GM18505 (cell line): ENCODE data around the gene UBE3A.

Experiments
- ATAC-seq: cut with Tn5 transposase; IDR thresholded peaks from one replicate; pipeline ENCODE4 v1.9.1; 2021; ENCODE audit not compliant: unreplicated experiment
- POLR2A ChIP-seq: IDR thresholded peaks from 4 replicates; pipeline ENCODE4 v1.6.1; 2011; ENCODE audit warnings: borderline replicate concordance; ENCODE audit not compliant: insufficient read depth, insufficient read length; ENCODE audit errors: extremely low read depth

The UBE3A gene

DNA sequence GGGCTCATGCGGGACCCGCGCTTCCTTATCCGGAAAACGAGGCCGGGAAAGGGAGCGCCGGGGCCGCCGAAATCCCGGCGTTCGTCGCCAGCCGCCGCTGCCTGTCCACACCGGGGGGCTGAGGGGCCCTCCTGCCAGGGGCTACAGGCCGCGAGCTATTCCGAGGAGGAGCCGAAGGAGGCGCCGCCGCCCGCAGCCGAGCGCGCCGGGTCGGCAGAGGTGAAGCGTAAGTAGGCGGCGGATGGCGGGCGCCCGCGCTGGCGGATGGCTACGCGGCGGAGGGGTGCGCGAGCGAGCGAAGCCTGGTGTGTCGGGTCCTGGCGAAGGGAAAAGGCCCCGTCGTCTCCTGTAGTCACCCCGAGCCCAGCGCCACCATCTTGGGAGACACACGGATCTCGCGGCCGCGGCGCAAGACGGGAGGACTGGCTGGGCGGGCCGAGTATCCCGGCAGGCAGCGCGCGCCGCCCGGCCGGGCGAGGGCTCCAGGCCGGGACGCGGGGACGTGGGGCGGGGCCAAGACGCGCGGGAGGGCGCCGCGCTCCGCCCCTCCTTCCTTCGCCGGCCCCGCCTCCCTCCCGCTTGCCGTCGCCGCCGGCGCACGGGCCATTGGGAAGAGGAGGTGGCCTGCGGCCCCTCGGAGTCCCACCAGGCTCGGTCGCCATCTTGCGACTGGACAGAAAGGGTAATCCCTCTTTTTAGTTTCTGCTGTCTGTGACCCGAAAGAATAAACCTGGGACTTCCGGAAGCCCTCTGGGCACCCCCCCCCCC is at the start of gene UBE3A:
Gene UBE3A, minus strand, starts transcription at position 424 of the 768 bp plus-strand sequence. CDS start 29,917 bp downstream, outside the sequence.
- ATAC-seq: peak; percentile 88
- TF ChIP-seq POLR2A: peak; percentile 91

DNA sequence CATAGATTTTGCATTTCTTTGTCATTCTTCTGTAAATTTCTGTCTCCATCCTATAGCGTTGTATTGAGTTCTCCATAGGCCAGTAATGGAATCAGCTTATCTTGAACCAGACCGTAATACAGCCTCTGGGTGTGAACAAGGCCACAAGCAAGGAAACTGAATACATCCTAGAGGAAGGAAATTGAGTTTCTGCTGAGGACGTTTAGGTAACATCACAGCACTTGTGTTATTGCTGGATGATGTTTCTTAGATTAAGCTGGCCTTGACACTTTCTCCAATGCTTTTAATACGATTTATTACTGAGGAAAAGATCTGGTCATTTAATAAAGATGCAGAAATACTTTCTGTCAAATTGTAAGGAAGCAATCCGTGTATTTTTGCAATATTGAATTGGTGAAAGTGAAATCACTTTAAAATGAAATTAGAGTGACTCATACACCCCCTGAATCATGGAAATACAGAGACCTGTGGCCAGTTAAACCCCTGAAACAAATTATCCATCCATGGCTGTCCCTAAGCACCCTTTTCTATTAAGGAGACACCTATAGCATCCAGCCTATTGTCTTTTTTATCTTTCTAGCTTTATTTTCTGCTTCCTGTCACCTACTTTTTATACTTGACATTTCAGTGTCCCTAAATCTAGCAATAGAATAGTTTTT is 48.5 kb upstream of the UBE3A start:
- ATAC-seq: no peak
- TF ChIP-seq POLR2A: no peak

DNA sequence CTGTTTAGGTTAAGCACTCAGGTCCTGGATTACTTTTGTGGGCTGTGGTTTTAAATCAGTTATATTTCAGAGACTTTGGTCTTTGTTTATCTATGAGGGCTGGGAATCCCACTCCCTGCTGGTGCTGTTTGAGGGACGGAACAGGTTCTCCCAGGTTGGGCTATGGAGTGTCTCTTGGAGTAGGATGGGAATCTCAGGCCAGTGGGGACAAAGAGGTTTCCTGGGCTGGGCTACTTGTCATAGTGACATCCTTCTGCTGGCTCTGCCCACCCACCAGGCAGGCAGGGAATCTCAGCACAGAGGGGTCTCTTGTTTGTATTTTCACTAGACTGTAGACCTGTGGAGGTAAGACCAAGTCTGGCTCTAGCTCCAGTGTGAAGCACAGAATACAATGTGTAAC is 47.2 kb upstream of the UBE3A start:
- no peak for TF ChIP-seq POLR2A
- no peak for ATAC-seq

DNA sequence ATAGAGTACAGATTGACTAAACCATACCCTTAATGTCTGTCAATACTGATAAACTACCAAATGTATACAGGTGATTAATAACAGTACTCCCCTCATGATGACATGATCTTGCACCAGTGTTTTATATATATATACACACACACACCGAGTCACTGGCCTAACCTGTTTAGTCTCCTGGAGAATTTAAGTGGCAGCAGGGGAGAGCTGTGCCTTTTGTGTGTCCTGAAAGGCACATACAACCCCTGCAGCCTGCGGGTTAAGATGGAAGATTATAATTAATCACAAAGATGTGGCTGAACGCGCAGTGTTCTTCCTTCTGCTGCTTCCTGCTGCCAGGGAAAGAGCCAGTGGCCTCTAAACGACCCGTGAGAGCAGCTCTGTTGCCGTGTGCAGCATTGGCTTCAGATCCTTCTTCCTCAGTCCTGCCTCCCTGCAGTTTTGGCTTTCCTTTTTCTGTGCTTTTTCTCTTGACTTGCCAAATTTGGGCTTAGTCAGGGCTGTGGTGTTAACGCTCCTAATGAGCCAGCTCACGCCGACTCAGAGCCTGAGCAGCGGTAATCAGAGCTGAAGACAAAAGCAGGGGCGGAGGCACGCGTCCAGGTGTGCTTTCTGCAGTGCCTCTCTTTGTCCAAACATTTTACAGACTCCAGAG is 42.5 kb upstream of the UBE3A start:
- TF ChIP-seq POLR2A: no peak
- ATAC-seq: no peak

DNA sequence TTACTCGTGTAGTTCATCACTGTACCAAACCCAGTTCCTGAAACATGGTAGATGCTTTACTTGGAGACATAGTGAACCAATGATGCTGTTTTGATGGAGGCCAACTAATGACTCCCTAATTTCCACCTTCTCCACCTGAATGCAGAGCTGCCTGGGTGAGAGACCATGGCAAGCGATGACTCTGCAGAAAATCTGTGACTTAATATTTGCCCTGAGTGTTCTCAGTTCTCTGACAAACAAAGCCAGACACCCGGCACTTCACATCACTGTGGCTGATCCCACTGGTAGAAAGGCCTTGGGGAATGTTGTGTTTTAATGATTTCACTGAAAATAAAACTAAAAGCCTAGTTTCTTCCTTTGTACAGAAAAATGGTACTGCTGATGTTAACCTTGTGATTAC is 39.5 kb upstream of the UBE3A start:
- TF ChIP-seq POLR2A: no peak
- ATAC-seq: no peak

DNA sequence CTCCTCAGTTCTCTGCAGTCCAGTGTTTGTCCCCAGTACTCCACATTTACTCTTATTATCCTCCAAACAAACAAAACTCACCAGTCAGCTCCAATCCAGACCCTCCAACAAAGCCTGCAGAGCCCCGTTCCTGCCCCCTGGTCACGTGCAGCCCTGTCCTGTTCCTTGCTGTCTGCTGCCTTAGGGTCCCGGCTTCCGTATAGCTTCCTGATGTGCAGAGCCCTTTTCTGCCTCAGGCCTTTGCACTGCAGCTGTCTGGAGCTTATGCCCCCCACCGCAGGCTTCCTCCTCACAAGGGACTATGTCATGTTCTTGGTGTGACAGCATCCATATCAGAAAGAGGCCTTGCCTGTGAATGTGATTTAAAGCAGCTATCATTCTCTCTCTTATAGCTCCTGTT is 39.0 kb upstream of the UBE3A start:
- no peak for ATAC-seq
- no peak for TF ChIP-seq POLR2A

DNA sequence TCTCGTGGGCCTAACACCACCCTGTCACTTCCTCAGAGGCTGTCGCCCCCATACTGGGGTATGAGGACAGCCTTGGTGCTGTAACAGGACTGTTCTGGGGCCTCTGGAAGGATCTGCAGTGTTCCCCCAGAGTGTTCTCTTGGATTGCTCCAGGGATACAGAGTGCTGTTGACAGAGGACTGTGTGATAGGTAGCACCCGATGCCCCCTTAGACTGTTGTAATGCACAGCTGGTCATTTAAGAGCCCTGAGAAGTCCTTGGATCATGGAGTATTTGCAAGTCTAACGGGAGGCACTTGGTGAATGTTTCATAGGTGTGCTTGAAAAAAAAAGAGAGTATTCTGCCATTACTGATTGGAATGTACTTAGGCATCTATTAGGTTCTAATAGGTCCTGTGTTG is 35.4 kb upstream of the UBE3A start:
- TF ChIP-seq POLR2A: no peak

DNA sequence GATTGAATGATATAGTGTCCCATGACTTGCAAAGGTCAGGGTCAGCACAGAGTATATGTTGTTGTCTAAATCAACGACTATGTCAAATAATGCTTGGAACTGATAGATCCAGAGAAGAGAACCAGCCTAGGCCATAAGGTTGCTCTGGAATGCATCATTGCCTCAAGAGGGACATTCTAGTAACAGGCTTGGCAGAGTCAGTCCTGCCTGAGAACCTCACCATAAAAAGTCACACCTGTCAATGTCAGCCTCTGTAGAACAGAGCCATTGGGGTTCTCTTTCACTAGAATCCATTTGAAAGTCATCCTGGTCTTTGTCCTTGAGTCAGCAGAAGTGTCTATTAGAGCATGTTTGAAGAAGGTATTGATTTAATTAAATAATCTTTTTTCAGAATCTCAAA is 31.4 kb upstream of the UBE3A start:
- no peak for ATAC-seq
- TF ChIP-seq POLR2A: no peak

More for the DNA sequence above, 35.4 kb upstream of the UBE3A start:
- no peak for ATAC-seq

DNA sequence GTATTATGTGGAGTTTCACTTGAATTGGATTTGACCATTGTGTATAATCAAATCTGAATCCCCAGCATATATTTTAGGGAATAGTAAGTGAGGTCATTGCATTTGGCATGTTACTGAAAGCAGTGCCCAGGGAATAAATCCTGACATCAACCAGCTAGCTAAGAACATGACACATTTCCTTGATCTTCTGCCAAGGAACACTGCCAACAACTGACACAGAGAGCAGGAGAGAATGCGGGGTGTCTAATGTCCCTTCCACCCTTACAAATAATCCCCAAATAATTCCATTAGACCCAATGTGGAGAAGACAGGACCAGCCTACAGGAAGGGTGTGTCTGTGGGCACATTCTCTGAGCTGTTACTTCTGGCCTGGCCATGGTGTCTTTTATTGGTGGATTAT is 30.6 kb upstream of the UBE3A start:
- no peak for ATAC-seq
- TF ChIP-seq POLR2A: no peak

DNA sequence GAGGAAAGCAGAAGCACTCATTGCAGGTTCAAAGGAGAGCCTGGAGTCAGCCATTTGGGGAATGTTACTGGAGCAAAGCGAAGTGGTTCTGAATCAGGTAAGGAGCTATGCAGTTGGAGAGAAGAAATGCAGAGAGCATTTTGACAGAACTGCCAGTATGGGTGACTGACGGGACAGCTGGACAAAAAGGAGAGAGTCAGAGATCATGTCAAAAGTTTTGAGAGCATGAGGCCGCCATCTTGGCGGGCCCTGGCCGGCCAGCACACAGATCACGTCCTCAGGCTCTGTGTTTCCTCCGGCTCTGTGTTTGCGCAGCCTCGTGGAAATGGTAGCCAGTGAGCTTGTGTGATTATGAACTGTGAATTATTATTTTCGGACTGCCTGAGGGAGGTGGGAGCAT is 29.8 kb upstream of the UBE3A start:
- no peak for TF ChIP-seq POLR2A
- no peak for ATAC-seq

DNA sequence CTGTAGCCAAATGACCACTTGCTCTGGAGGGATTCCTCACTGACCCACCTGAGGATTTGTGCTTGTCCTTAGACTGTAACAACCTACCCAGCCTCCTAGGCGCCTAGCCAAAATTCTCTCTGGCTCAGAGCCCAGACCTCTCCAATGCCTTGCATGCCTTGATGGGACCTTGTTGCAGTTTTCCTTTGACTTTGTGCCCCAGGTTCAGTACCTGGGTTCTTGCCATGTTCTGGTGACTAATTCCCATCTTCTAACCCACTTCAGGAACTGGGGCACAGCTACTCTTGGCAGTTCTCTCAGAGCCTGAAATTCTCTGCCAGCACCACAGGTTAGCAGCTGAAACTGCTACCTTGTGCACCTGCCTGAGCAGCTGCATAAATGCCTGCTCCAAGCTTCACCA is 27.0 kb upstream of the UBE3A start:
- no peak for ATAC-seq
- no peak for TF ChIP-seq POLR2A

DNA sequence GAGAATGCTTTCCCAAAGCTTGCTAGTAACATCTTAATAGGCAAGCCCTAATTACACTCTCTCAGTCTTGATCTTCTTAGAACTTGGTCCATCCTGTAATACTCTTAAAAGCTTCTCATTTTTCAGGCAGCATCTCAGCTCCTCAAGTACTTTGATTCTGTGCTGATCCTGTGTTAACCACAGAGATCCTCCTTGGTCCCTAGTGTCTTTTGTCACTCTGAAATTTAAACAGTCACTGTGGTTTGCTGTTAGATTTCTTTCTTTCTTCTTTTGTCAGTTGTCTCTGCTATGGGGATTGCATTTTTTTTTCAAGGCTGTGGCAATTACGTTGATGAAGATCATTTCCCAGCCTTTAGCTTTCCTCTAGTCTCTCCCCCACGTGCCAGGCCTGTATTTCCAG is 26.0 kb upstream of the UBE3A start:
- no peak for TF ChIP-seq POLR2A
- ATAC-seq: no peak

DNA sequence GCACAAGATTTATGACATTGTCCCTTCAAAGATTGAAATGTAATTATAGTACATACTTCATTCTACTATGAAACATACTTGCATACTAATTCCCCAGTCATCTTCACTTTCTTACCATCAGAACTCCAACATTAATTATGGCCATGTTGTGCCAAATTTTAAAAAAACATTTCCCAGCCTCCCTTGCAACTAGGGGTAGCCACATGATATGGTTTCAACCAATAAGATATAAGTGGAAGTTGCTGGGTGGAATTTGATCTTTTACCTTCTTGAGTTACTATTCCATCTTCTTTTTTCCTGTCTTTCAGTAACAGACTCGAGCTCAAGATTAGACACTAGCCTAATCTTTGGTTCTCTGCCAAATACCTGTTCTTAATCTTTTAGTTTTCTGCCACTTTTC is 25.6 kb upstream of the UBE3A start:
- no peak for TF ChIP-seq POLR2A
- no peak for ATAC-seq

DNA sequence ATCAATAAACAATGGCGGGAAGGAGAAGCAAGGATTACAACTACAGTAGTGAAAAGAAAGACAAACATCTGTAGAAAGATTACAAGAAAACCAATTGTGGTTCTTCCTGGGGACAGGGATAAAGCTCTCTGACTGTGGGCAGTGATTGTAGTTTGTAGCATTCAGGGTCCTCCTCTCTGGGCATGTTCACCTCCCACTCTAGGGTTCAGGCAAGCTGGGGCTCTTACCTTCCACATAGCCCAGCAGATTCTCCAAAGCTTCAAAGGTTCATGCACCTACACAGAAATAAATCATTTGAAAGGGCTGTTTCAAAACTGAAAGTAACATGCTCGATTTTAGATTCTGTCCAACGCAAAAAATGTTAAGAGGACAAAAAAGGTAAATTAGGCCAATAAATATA is 17.4 kb upstream of the UBE3A start:
- TF ChIP-seq POLR2A: no peak
- ATAC-seq: no peak
